Loucy (cell line): ENCODE measurements around the gene NOTCH1.
"Not testable (repeated sequence)": the region's sequence is repeated elsewhere in the genome, so short reads cannot be mapped to it uniquely, and the experiment has no call there.

Experiments
- H2AFZ ChIP-seq: fragments of 200-600 bp; sonication (generic); 2 replicates; pipeline ENCODE4 v1.6.0; 2016; ENCODE audit warnings: antibody characterized with exemption, mild to moderate bottlenecking, low read length, moderate library complexity
- H3F3A ChIP-seq: fragments of 200-600 bp; 2 replicates; pipeline ENCODE4 v1.6.0; 2016; ENCODE audit warnings: antibody characterized with exemption, low read depth, mild to moderate bottlenecking
- H3K27me3 ChIP-seq: fragments of 200-600 bp; sonication (generic); 2 replicates; pipeline ENCODE4 v1.6.1; 2014; ENCODE audit warnings: low read length, mild to moderate bottlenecking; ENCODE audit not compliant: insufficient read depth, poor library complexity, severe bottlenecking
- H3K36me3 ChIP-seq: fragments of 200-600 bp; sonication (generic); 2 replicates; pipeline ENCODE4 v1.6.1; 2016; ENCODE audit warnings: low read length; ENCODE audit not compliant: insufficient read depth
- H3K4me1 ChIP-seq: fragments of 200-600 bp; sonication (generic); 2 replicates; pipeline ENCODE4 v1.5.1; 2014; ENCODE audit warnings: low read length, mild to moderate bottlenecking; ENCODE audit not compliant: insufficient read depth, poor library complexity, severe bottlenecking
- H3K4me2 ChIP-seq: fragments of 200-600 bp; sonication (generic); 2 replicates; pipeline ENCODE4 v1.6.0; 2014; ENCODE audit warnings: antibody characterized with exemption, low read length, low read depth, mild to moderate bottlenecking; ENCODE audit not compliant: poor library complexity, severe bottlenecking
- H3K4me3 ChIP-seq: fragments of 200-600 bp; sonication (generic); 2 replicates; pipeline ENCODE4 v1.5.1; 2014; ENCODE audit warnings: low read length, mild to moderate bottlenecking, mixed read lengths; ENCODE audit not compliant: poor library complexity, severe bottlenecking
- H3K79me2 ChIP-seq: fragments of 200-600 bp; sonication (generic); 2 replicates; pipeline ENCODE4 v1.6.1; 2014; ENCODE audit warnings: low read length; ENCODE audit not compliant: insufficient read depth
- H3K9ac ChIP-seq: fragments of 200-600 bp; sonication (generic); 2 replicates; pipeline ENCODE4 v1.6.0; 2014; ENCODE audit warnings: mild to moderate bottlenecking, low read depth, low read length, moderate library complexity; ENCODE audit not compliant: poor library complexity, severe bottlenecking
- H3K9me2 ChIP-seq: fragments of 200-600 bp; sonication (generic); replicated peaks from 2 replicates; pipeline ENCODE4 v1.6.1; 2016; ENCODE audit warnings: low read depth, low read length, mixed read lengths
- H3K9me3 ChIP-seq: fragments of 200-600 bp; sonication (generic); 2 replicates; pipeline ENCODE4 v1.6.1; 2014; ENCODE audit warnings: mild to moderate bottlenecking, antibody characterized with exemption, low read length, low read depth; ENCODE audit not compliant: insufficient read depth
- H4K20me1 ChIP-seq: fragments of 200-600 bp; sonication (generic); 2 replicates; pipeline ENCODE4 v1.6.0; 2014; ENCODE audit warnings: antibody characterized with exemption, low read length, mild to moderate bottlenecking; ENCODE audit not compliant: insufficient read depth, poor library complexity, severe bottlenecking
- EZH2phosphoT487 ChIP-seq: fragments of 200-600 bp; IDR thresholded peaks from 2 replicates; pipeline ENCODE4 v1.6.1; 2018; ENCODE audit warnings: antibody characterized with exemption, mild to moderate bottlenecking, moderate library complexity, borderline replicate concordance
- TF ChIP-seq, protein P1 (sequence below): fragments of 200-600 bp; sonication (generic); conservative IDR thresholded peaks from 2 replicates; pipeline ENCODE4 v1.5.1; 2014; ENCODE audit warnings: mild to moderate bottlenecking, antibody characterized with exemption, low read length

The NOTCH1 gene

DNA sequence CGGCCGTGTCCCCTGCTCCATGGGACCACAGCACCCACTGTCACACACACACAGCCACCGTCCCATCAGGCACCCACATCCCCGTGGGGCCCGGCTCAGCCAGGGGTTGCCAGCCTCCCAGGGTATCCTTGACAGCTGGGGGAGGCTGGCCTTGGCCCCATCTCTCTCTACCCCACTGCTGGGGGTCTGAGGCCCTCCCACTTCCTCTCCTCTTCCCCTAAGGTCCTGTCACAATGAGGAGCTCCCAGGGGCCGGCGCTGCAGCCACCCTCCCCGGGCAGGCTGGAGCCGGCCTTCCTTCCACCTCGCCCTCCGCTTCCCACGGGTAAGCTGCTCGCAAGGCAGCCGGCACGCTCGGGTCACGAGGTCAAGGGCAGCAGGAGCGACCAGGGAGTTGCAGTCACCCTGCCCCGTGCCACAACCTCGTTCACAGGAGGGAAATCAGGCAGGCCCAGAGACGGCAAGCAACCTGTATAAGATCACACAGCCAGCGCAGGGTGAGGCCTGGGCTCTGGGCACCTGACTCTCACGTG, 38.6 kb upstream of the NOTCH1 start:
- Histone ChIP-seq H3K4me3 (no peak overlapping the region), H3K9me3 (peaks cover 10% of the 10 kb centered on the region; the same call in 1 of the 2 replicates), H3K36me3 (no peaks in the 10 kb centered on the region), H3K79me2 (no peaks in the 10 kb centered on the region), H3K27me3 (no peaks in the 10 kb centered on the region), H3K9ac (no peak overlapping the region), H4K20me1 (no peaks in the 10 kb centered on the region), H3F3A (no peaks in the 10 kb centered on the region), H2AFZ (no peak overlapping the region), H3K9me2 (no peaks in the 10 kb centered on the region), H3K4me2 (no peak overlapping the region), H3K4me1 (peaks cover 9% of the 10 kb centered on the region)
- TF ChIP-seq, protein P1, sequence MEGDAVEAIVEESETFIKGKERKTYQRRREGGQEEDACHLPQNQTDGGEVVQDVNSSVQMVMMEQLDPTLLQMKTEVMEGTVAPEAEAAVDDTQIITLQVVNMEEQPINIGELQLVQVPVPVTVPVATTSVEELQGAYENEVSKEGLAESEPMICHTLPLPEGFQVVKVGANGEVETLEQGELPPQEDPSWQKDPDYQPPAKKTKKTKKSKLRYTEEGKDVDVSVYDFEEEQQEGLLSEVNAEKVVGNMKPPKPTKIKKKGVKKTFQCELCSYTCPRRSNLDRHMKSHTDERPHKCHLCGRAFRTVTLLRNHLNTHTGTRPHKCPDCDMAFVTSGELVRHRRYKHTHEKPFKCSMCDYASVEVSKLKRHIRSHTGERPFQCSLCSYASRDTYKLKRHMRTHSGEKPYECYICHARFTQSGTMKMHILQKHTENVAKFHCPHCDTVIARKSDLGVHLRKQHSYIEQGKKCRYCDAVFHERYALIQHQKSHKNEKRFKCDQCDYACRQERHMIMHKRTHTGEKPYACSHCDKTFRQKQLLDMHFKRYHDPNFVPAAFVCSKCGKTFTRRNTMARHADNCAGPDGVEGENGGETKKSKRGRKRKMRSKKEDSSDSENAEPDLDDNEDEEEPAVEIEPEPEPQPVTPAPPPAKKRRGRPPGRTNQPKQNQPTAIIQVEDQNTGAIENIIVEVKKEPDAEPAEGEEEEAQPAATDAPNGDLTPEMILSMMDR, result no peak
- no peak for TF ChIP-seq EZH2phosphoT487

DNA sequence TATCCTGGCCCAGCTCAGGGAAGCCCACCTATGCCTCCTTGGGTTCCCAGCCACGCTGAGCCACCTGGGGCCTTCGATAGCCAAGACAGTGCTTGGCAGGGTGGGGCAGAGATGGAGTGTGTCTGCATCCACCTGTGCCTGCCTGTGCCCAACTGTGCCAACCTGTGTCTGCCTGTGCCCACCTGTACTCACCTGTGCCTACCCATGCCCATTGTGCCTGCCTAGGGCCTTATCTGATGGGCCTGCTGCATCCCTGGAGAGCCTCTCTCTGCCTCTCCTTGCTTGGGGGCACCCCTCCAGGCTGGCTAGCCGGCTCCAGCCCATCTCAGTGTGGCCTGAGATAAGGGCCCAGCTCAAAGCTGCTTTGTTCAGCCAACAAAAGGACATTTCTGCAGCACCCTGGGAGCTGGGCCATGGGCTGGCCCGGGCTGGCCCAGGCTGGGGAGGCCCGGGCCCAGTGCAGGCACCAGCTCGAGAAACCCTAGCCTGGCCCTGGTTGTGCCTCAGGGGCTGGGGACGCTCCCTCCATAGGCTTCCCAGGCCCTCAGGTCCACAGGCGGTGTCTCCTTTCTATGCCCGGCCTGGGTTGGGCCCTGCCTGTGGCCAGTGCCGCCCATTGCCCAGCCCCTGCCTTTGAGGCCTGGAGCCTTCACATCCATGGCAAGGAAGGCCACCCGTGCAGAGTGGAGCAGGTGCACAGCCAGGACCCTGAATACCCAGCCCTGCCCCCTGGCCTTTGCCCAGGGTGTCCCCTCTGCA, 37.3 kb upstream of the NOTCH1 start:
- TF ChIP-seq, protein P1, result no peak
- TF ChIP-seq EZH2phosphoT487, result no peak
- Histone ChIP-seq H4K20me1 (no peaks in the 10 kb centered on the region), H3F3A (no peaks in the 10 kb centered on the region), H3K4me2 (no peak overlapping the region), H3K36me3 (no peaks in the 10 kb centered on the region), H3K4me3 (no peak overlapping the region), H2AFZ (no peak overlapping the region), H3K27me3 (no peaks in the 10 kb centered on the region), H3K9me3 (peaks cover 10% of the 10 kb centered on the region; the same call in 1 of the 2 replicates), H3K79me2 (no peaks in the 10 kb centered on the region), H3K4me1 (peaks cover 3% of the 10 kb centered on the region), H3K9ac (no peak overlapping the region), H3K9me2 (no peaks in the 10 kb centered on the region)

DNA sequence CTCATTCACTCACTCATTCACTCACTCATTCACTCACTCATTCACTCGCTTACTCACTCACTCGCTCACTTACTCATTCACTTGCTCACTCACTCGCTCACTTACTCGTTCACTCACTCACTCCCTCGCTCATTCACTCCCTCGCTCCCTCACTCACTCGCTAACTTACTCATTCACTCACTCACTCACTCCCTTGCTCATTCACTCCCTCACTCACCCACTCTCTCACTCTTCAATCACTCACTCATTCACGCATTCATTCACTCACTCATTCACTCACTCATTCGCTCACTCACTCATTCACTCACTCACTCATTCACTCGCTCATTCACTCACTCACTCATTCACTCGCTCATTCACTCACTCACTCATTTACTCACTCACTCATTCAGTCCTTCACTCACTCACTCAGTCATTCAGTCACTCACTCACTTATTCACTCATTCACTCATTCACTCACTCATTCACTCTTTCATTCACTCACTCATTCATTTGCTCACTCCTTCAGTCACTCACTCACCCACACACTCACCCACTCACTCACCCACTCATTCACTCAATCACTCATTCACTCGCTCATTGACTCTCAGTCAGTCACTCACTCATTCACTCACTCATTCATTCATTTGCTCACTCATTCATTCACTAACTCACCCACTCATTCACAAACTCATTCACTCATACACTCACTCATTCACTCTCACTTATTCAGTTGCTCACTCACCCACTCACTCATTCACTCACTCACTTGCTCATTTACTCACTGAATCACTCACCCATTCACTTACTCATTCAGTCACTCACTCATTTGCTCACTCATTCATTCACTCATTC, 36.0 kb upstream of the NOTCH1 start:
- peaks cover 10% of the 10 kb centered on the region; the same call in 1 of the 2 replicates for H3K9me3 ChIP-seq
- H3K4me1 ChIP-seq, result no peaks in the 10 kb centered on the region
- H3F3A ChIP-seq, result no peaks in the 10 kb centered on the region

DNA sequence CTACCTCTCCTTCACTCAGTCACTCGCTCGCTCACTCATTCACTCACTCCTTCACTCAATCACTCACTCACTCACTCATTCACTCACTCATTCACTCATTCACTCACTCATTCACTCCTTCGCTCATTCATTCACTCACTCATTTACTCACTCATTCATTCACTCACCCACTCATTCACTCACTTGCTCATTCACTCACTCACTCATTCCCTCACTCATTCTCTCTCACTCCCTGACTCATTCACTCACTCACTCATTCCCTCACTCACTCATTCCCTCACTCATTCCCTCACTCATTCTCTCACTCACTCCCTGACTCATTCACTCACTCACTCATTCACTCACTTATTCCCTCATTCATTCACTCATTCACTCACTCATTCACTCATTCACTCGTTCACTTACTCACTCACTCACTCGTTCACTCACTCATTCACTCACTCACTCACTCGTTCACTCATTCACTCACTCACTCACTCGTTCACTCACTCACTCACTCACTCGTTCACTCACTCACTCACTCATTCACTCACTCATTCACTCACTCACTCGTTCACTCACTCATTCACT, 33.9 kb upstream of the NOTCH1 start:
- not testable (repeated sequence) for H2AFZ ChIP-seq, H3K9me3 ChIP-seq, H4K20me1 ChIP-seq, H3K36me3 ChIP-seq, H3K9ac ChIP-seq, H3K4me1 ChIP-seq, H3F3A ChIP-seq, H3K79me2 ChIP-seq, H3K9me2 ChIP-seq, H3K4me2 ChIP-seq, H3K27me3 ChIP-seq, H3K4me3 ChIP-seq

More for the DNA sequence above, 36.0 kb upstream of the NOTCH1 start:
- H3K9ac ChIP-seq, result no peak overlapping the region
- H3K9me2 ChIP-seq, result no peaks in the 10 kb centered on the region
- no peak overlapping the region for H3K4me3 ChIP-seq
- no peak overlapping the region for H3K4me2 ChIP-seq
- H4K20me1 ChIP-seq, result no peaks in the 10 kb centered on the region
- H3K79me2 ChIP-seq, result no peaks in the 10 kb centered on the region
- H3K27me3 ChIP-seq, result no peaks in the 10 kb centered on the region
- TF ChIP-seq, protein P1, result no peak
- no peak for TF ChIP-seq EZH2phosphoT487
- no peak overlapping the region for H2AFZ ChIP-seq
- H3K36me3 ChIP-seq, result no peaks in the 10 kb centered on the region
